Measurements from ENCODE around the gene RGS6. TPM values are rescaled to one million over a fixed set of nuclear protein-coding genes. Genes with fewer than 3 reads are reported as not detected.

RGS6 gene
- total RNA-seq, 2 donors from 2014 or later = 1.4 to 4.7 TPM

DNA sequence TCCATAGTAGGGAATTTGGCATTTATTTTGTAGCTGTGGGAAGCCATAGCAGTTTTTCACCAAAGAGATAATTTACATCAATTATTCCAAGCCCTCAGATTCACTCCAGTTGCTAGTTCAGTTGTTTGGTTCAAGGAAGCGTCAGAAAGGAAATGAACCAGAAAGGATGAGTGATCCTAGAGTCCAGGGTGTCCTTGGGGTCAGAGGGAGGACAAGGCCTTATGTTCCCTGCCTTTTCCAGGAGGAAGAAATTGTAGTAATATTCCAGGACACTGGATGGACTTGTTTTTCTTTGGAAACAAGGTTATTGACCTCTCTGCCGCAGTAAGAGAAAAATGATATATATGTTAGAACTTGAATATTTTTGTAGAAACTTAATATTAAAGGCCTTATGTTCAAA is 409.5 kb downstream of the RGS6 start:
- H3K4me3 ChIP-seq = no peak overlapping the region
- no peaks in the 10 kb centered on the region for H3K9me3 ChIP-seq
- no peaks in the 10 kb centered on the region for H3K4me1 ChIP-seq (ENCODE audit: control insufficient read depth in 1 of 2, low read depth in 2 of 2)
- TF ChIP-seq, protein P1, sequence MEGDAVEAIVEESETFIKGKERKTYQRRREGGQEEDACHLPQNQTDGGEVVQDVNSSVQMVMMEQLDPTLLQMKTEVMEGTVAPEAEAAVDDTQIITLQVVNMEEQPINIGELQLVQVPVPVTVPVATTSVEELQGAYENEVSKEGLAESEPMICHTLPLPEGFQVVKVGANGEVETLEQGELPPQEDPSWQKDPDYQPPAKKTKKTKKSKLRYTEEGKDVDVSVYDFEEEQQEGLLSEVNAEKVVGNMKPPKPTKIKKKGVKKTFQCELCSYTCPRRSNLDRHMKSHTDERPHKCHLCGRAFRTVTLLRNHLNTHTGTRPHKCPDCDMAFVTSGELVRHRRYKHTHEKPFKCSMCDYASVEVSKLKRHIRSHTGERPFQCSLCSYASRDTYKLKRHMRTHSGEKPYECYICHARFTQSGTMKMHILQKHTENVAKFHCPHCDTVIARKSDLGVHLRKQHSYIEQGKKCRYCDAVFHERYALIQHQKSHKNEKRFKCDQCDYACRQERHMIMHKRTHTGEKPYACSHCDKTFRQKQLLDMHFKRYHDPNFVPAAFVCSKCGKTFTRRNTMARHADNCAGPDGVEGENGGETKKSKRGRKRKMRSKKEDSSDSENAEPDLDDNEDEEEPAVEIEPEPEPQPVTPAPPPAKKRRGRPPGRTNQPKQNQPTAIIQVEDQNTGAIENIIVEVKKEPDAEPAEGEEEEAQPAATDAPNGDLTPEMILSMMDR (IDR thresholded peaks at IDR 0.05) = no peak
- DNase-seq (ENCODE audit: low spot score) (no peak), ATAC-seq (ENCODE audit: insufficient number of reproducible peaks, low FRiP score, low read depth) (no peak)
- no peak overlapping the region for H3K27ac ChIP-seq
- no peaks in the 10 kb centered on the region for H3K36me3 ChIP-seq
- no peaks in the 10 kb centered on the region for H3K27me3 ChIP-seq (replicated peaks; ENCODE audit: insufficient read depth)

DNA sequence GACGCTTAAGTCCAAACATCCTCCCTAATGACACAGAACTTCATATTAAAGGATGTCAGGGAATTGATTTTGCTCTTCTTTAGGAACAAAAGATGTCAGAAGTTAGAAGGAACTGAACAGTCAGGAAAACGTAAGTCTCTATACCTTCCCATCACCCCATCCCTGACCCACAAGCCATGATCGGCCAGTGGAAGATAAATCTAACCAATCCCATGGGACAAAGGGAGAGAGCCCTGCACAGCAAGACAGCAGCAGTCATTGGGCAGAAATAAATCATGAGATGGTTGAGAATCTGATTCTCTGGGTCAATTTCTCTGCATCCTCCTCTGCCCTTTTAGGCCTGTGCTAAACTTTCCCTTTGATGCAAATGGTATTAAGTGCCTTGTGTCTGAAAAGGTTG is 414.9 kb downstream of the RGS6 start:
- Histone ChIP-seq H3K36me3 (no peaks in the 10 kb centered on the region), H3K27ac (no peak overlapping the region), H3K4me3 (no peak overlapping the region), H3K9me3 (no peaks in the 10 kb centered on the region), H3K27me3 (replicated peaks; ENCODE audit: insufficient read depth) (no peaks in the 10 kb centered on the region), H3K4me1 (ENCODE audit: control insufficient read depth in 1 of 2, low read depth in 2 of 2) (no peaks in the 10 kb centered on the region)
- DNase-seq (ENCODE audit: low spot score) (no peak), ATAC-seq (ENCODE audit: insufficient number of reproducible peaks, low FRiP score, low read depth) (no peak)
- TF ChIP-seq, protein P1 (IDR thresholded peaks at IDR 0.05) = no peak

DNA sequence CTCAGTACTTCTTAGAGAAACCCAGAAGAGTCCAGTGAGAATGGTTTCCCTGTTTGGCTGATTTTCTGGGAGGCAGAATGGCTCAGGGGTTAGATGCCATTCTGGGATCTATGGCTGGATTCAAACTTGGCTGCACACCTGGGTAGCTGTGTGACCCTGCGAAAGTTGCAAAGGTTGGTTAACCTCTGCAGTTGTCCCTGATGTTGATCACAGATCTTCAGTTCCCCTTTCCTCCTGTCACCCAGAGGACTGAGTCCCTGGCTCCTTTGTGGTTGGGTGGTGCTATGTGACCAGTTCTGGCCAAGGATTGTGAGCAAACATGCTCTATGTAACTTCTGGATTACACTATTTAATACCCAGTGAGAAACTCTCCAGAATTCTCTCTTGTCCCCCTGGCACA is 418.0 kb downstream of the RGS6 start:
- TF ChIP-seq, protein P1 (IDR thresholded peaks at IDR 0.05) = no peak
- DNase-seq (ENCODE audit: low spot score) (no peak), ATAC-seq (ENCODE audit: insufficient number of reproducible peaks, low FRiP score, low read depth) (no peak)
- no peak overlapping the region for H3K4me3 ChIP-seq
- H3K27me3 ChIP-seq (replicated peaks; ENCODE audit: insufficient read depth) = no peaks in the 10 kb centered on the region
- no peaks in the 10 kb centered on the region for H3K9me3 ChIP-seq
- H3K27ac ChIP-seq = no peak overlapping the region
- H3K4me1 ChIP-seq (ENCODE audit: control insufficient read depth in 1 of 2, low read depth in 2 of 2) = no peaks in the 10 kb centered on the region
- no peaks in the 10 kb centered on the region for H3K36me3 ChIP-seq

DNA sequence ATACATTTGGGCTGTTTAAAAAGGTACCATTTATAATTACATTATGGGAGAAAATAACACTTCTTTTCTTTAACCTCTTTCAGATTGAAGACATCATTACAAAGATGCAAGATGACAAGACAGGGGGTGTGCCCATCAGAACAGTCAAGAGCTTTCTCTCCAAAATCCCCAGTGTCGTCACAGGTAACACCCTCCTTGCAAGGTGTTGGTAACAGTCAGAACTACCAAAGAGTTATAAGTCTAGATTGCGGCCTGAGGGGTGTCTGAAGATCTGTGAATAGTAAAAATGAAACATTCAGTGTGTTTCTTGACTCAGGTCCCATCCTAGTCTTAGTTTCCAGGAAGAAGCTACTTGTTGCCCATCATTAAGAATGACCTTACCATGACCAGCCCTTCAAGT is 419.8 kb downstream of the RGS6 start:
- no peak overlapping the region for H3K4me3 ChIP-seq
- no peaks in the 10 kb centered on the region for H3K4me1 ChIP-seq (ENCODE audit: control insufficient read depth in 1 of 2, low read depth in 2 of 2)
- TF ChIP-seq, protein P1 (IDR thresholded peaks at IDR 0.05) = no peak
- H3K36me3 ChIP-seq = no peaks in the 10 kb centered on the region
- no peaks in the 10 kb centered on the region for H3K9me3 ChIP-seq
- no peak overlapping the region for H3K27ac ChIP-seq
- no peak for ATAC-seq (ENCODE audit: insufficient number of reproducible peaks, low FRiP score, low read depth)
- no peak for DNase-seq (ENCODE audit: low spot score)
- H3K27me3 ChIP-seq (replicated peaks; ENCODE audit: insufficient read depth) = no peaks in the 10 kb centered on the region

DNA sequence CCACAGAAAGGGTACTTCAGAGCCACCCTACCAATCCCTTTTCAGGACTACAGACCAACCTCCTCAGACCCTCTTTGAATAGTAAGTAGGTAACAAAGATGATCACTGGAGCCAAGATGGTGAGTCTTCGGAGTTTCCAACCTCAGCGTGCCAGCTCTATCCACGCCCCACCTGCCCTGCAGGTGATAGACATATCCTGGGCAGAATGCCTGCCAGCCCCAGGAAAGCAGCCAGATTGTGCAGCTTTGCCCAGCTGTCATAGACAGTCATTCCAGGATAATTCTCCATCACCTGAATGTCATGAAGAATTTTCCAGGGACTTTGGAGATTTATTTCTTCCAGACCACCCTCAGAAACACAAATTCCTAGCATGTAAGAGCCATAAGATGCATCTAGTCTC is 434.4 kb downstream of the RGS6 start:
- Histone ChIP-seq H3K4me3 (no peak overlapping the region), H3K9me3 (no peaks in the 10 kb centered on the region), H3K27ac (no peak overlapping the region), H3K27me3 (replicated peaks; ENCODE audit: insufficient read depth) (no peaks in the 10 kb centered on the region), H3K4me1 (ENCODE audit: control insufficient read depth in 1 of 2, low read depth in 2 of 2) (no peaks in the 10 kb centered on the region), H3K36me3 (no peaks in the 10 kb centered on the region)
- no peak for ATAC-seq (ENCODE audit: insufficient number of reproducible peaks, low FRiP score, low read depth)
- TF ChIP-seq, protein P1 (IDR thresholded peaks at IDR 0.05) = no peak
- DNase-seq (ENCODE audit: low spot score) = no peak
